ENCODE measurements around the gene KLHL12.

DNA sequence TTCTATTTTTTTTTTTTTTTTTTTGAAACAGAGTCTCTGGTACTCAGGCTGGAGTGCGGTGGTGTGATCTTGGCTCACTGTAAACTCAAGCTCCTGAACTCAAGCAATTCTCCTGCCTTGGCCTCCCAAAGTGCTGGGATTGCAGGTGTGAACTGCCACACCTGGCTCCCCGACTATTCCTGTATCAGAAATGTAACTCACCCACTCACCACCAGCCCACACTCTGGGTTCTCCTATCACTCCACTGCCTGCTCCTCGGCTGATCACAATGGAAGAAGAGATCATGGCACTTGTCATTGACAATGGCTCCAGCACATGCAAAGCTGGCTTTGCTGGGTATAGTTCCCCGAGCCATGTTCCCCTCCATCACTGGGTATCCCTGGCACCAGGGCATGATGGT lies 54.0 kb downstream of the KLHL12 start:
- TF ChIP-seq, protein P1, sequence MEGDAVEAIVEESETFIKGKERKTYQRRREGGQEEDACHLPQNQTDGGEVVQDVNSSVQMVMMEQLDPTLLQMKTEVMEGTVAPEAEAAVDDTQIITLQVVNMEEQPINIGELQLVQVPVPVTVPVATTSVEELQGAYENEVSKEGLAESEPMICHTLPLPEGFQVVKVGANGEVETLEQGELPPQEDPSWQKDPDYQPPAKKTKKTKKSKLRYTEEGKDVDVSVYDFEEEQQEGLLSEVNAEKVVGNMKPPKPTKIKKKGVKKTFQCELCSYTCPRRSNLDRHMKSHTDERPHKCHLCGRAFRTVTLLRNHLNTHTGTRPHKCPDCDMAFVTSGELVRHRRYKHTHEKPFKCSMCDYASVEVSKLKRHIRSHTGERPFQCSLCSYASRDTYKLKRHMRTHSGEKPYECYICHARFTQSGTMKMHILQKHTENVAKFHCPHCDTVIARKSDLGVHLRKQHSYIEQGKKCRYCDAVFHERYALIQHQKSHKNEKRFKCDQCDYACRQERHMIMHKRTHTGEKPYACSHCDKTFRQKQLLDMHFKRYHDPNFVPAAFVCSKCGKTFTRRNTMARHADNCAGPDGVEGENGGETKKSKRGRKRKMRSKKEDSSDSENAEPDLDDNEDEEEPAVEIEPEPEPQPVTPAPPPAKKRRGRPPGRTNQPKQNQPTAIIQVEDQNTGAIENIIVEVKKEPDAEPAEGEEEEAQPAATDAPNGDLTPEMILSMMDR (conservative IDR thresholded peaks at IDR 0.05; ENCODE audit: low read depth, low read length), result no peak
- TF ChIP-seq EZH2 (IDR thresholded peaks at IDR 0.05; ENCODE audit: borderline replicate concordance, low read depth, low read length, poor library complexity, severe bottlenecking), result no peak
